ENCODE measurements around the gene ZNHIT2.

The ZNHIT2 gene

DNA sequence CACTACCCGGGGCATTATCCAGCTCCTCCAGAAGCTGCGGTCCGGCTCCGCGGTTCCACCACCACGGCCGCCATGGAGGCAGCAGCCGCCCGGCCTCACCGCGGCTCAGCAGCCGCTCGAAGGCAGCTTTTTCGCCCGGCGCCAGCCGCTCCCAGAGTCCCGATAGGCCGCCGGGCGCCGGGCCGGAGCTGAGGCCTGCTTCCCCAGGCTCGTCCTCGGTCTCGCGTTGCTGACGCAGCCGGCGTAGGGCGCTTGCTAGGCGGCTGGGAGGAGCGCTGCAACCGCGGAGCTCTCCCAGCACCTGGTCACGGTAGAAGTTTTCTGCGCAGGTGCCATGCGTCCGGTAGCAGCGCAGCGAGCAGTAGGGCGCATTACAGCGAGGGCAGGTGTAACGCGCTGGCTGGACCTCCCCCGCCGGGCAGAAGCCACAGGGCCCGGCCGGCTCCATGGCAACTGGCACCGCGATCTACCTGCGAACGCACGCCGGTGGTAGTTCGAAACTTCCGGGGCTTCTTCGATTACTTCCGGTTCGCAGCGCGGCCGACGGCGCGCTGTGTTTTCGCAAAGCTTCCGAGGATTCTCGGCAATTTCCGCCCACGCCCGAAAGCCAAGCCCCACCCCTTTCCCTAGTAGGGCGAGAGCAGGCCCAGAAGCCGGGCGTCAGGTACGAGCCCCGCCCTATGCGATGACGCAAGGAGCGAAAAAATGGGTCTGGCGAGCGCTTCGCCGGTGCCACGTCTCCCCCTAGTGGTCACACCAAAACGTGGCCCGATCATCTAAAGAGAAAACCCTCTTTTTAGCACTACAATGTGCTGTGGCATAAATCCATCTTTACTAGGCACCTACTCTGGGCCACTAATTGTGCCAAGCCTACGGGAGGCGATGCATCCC is at the start of gene ZNHIT2:
TSS of gene ZNHIT2 (minus strand) at position 496 of the 891 bp plus-strand sequence. CDS start at position 448, 48 bp downstream.
- DNase-seq (ENCODE audit: low read depth), result peak; percentile 98
- peak; percentile 85 for TF ChIP-seq CTCF (conservative IDR thresholded peaks at IDR 0.05; ENCODE audit: low read length)
- H3K4me3 ChIP-seq (ENCODE audit: low read length), result peak within 1 kb of the TSS; percentile 94

DNA sequence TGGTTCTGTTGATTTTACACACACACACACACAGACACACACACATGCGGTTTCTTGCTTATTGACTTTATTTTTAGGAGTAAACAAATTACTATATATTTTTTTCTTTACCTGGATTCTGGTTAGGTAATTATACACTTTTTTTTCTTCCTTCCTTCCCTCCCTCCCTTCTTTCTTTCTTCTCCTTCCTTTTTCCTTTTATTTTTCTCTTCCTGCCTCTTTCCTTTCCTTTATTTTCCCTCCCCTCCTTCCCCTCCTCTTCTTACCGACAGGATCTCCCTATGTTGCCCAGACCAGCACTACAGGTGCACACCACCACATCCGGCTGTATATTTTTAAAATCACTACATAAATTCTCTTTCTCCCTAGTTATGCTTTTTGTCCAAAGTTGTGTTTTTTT is 49.4 kb upstream of the ZNHIT2 start:
- DNase-seq (ENCODE audit: low read depth), result no peak
- no peak for TF ChIP-seq CTCF (conservative IDR thresholded peaks at IDR 0.05; ENCODE audit: low read length)
- H3K4me3 ChIP-seq (ENCODE audit: low read length), result no peak overlapping the region

GRCh38 chr11:65165410-65166317 is 48.2 kb upstream of the ZNHIT2 start:
- no peak overlapping the region for H3K4me3 ChIP-seq (ENCODE audit: low read length)
- TF ChIP-seq CTCF (conservative IDR thresholded peaks at IDR 0.05; ENCODE audit: low read length), result no peak
- DNase-seq (ENCODE audit: low read depth), result peak; percentile 9

- H3K4me3 ChIP-seq (ENCODE audit: low read length), result no peak overlapping the region
- TF ChIP-seq CTCF (conservative IDR thresholded peaks at IDR 0.05; ENCODE audit: low read length), result no peak
- no peak for DNase-seq (ENCODE audit: low read depth)
Observed at GRCh38 chr11:65163684-65164083, 46.2 kb upstream of the ZNHIT2 start.

GRCh38 chr11:65160643-65161042 is 43.1 kb upstream of the ZNHIT2 start:
- no peak for DNase-seq (ENCODE audit: low read depth)
- no peak for TF ChIP-seq CTCF (conservative IDR thresholded peaks at IDR 0.05; ENCODE audit: low read length)
- no peak overlapping the region for H3K4me3 ChIP-seq (ENCODE audit: low read length)

DNA sequence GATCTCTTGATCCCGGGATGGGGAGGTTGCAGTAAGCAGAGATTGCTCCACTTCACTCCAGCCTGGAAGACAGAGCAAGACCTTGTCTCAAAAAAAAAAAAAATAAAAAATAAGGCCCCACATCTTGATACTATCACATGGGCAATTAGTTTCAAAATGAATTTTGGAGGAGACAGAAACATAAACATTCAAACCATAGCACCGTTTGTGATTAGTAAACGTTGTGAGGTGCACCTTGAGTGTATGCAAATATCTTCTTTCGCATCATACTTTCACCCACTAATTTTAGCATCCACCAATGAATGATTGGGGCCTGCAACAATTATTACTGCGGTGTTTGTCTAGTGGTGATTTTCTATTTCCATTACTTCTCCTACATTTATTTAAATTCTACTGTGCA is 41.5 kb upstream of the ZNHIT2 start:
- no peak overlapping the region for H3K4me3 ChIP-seq (ENCODE audit: low read length)
- DNase-seq (ENCODE audit: low read depth), result no peak
- no peak for TF ChIP-seq CTCF (conservative IDR thresholded peaks at IDR 0.05; ENCODE audit: low read length)

All from AG10803 (cell line).